ENCODE data around the gene ACD.

DNA sequence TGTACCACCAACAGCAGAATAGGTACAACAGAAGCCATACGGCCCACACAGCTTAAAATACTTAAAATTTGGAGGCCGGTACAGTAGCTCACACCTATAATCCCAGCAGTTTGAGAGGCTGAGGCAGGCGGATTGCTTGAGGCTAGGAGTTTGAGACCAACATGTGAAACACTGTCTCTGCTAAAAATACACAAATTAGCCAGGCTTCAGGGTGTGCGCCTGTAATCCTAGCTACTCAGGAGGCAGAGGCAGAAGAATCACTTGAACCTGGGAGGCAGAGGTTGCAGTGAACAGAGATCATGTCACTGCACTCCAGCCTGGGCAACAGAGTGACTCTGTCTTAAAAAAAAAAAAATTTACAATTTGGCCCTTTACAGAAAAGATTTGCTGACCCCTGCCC is 42.1 kb upstream of the ACD start:
- no peak for TF ChIP-seq EZH2 (IDR thresholded peaks at IDR 0.05; ENCODE audit: borderline replicate concordance, low read length)
- TF ChIP-seq, protein P1, sequence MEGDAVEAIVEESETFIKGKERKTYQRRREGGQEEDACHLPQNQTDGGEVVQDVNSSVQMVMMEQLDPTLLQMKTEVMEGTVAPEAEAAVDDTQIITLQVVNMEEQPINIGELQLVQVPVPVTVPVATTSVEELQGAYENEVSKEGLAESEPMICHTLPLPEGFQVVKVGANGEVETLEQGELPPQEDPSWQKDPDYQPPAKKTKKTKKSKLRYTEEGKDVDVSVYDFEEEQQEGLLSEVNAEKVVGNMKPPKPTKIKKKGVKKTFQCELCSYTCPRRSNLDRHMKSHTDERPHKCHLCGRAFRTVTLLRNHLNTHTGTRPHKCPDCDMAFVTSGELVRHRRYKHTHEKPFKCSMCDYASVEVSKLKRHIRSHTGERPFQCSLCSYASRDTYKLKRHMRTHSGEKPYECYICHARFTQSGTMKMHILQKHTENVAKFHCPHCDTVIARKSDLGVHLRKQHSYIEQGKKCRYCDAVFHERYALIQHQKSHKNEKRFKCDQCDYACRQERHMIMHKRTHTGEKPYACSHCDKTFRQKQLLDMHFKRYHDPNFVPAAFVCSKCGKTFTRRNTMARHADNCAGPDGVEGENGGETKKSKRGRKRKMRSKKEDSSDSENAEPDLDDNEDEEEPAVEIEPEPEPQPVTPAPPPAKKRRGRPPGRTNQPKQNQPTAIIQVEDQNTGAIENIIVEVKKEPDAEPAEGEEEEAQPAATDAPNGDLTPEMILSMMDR (IDR thresholded peaks at IDR 0.05; ENCODE audit: low read length) = no peak
